ENCODE measurements around the gene MS4A8.
"Not testable (repeated sequence)": the region's sequence is repeated elsewhere in the genome, so short reads cannot be mapped to it uniquely, and the experiment has no call there.

Gene MS4A8

GRCh38 chr11:60711276-60711675 is 11.9 kb downstream of the MS4A8 start:
- CTCF ChIA-PET = interaction anchor here (0.5 to 0.9 kb wide), 2 partner anchors 10 to 35 kb away, joined by 5 read pairs; no protein-coding TSS in a partner anchor
- POLR2A ChIA-PET = no interaction called here
- no peaks in the 10 kb centered on the region for H3K4me1 ChIP-seq (ENCODE audit: control insufficient read depth, insufficient read depth, low read length)
- H3K4me3 ChIP-seq (ENCODE audit: low read depth, low read length) = no peak overlapping the region
- TF ChIP-seq ZXDB (tag by site-specific recombination; IDR thresholded peaks at IDR 0.05) = no peak
- TF ChIP-seq ZNF785 (tag by site-specific recombination; IDR thresholded peaks at IDR 0.05) = no peak
- H3K9me3 ChIP-seq (ENCODE audit: control insufficient read depth, insufficient read depth, low read depth, low read length) = no peaks in the 10 kb centered on the region
- H3K27ac ChIP-seq (ENCODE audit: extremely low read depth, low read depth, low read length) = no peak overlapping the region
- no peaks in the 10 kb centered on the region for H3K36me3 ChIP-seq (ENCODE audit: control insufficient read depth in 2 of 2, insufficient read depth in 1 of 2, low read length in 2 of 2)

- CTCF ChIA-PET; H3K9me3 ChIP-seq (ENCODE audit: control insufficient read depth, insufficient read depth, low read depth, low read length); H3K27ac ChIP-seq (ENCODE audit: extremely low read depth, low read depth, low read length); POLR2A ChIA-PET; H3K36me3 ChIP-seq (ENCODE audit: control insufficient read depth in 2 of 2, insufficient read depth in 1 of 2, low read length in 2 of 2); H3K4me1 ChIP-seq (ENCODE audit: control insufficient read depth, insufficient read depth, low read length); H3K4me3 ChIP-seq (ENCODE audit: low read depth, low read length): not testable (repeated sequence)
These were observed 14.0 kb downstream of the MS4A8 start for GRCh38 chr11:60713423-60713822.

GRCh38 chr11:60717956-60718355 is 18.5 kb downstream of the MS4A8 start:
- no peak overlapping the region for H3K4me3 ChIP-seq (ENCODE audit: low read depth, low read length)
- CTCF ChIA-PET = interaction anchor here (0.6 to 0.7 kb wide), 2 partner anchors 362 to 903 kb away, joined by 3 to 4 read pairs; no protein-coding TSS in a partner anchor
- H3K4me1 ChIP-seq (ENCODE audit: control insufficient read depth, insufficient read depth, low read length) = no peaks in the 10 kb centered on the region
- H3K36me3 ChIP-seq (ENCODE audit: control insufficient read depth in 2 of 2, insufficient read depth in 1 of 2, low read length in 2 of 2) = no peaks in the 10 kb centered on the region
- no peaks in the 10 kb centered on the region for H3K9me3 ChIP-seq (ENCODE audit: control insufficient read depth, insufficient read depth, low read depth, low read length)
- TF ChIP-seq ZNF549 (tag by site-specific recombination; IDR thresholded peaks at IDR 0.05) = no peak
- no peak for TF ChIP-seq SP2 (tag by site-specific recombination; IDR thresholded peaks at IDR 0.05)
- no peak for TF ChIP-seq ZNF26 (tag by site-specific recombination; IDR thresholded peaks at IDR 0.05)
- no peak for TF ChIP-seq MZF1 (tag by site-specific recombination; IDR thresholded peaks at IDR 0.05; ENCODE audit: borderline replicate concordance)
- TF ChIP-seq ZBTB6 (tag by site-specific recombination; IDR thresholded peaks at IDR 0.05) = no peak
- no peak for TF ChIP-seq ZNF610 (tag by site-specific recombination; IDR thresholded peaks at IDR 0.05; ENCODE audit: borderline replicate concordance)
- POLR2A ChIA-PET = no interaction called here
- H3K27ac ChIP-seq (ENCODE audit: extremely low read depth, low read depth, low read length) = no peak overlapping the region

DNA sequence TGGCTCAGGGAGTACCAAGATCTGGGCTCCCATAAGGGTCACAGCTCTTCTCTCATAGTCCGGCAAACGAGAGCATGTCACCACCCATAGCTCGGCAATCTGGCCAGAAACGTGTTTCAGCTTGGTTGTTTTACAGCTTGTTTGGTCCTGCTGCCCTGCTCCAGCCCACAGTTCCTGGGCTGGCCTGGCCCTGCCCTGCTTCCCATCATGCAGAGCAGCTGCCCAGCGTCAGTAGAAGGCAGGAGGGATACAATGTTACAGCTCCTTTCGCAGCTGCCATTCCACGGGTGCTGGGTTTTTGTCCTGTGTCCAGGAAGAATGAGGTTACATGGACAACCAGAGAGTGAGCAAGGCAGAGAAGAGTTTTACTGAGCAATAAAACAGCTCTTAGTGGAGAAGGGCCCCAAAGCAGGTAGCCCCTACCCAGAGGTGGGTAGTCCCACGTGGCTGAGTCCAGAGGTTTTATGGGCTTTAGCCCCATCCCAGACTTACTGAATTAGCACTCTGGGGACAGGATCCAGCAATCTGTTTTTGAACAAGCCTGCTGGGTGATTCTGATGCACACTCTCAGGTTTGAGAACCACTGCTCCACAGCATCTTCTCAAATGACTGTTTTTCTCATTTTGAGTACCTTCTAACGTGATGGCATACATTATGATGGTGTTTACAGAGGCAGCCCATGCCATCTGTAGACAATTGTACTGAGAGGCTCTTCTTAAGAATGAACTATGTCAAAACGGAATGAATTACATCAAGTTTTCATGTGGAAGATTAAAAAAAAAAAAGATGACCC is 19.3 kb downstream of the MS4A8 start:
- no peaks in the 10 kb centered on the region for H3K9me3 ChIP-seq (ENCODE audit: control insufficient read depth, insufficient read depth, low read depth, low read length)
- no peaks in the 10 kb centered on the region for H3K36me3 ChIP-seq (ENCODE audit: control insufficient read depth in 2 of 2, insufficient read depth in 1 of 2, low read length in 2 of 2)
- no peak overlapping the region for H3K27ac ChIP-seq (ENCODE audit: extremely low read depth, low read depth, low read length)
- no peaks in the 10 kb centered on the region for H3K4me1 ChIP-seq (ENCODE audit: control insufficient read depth, insufficient read depth, low read length)
- ChIA-PET POLR2A (no interaction called here), CTCF (interaction anchor here (0.6 kb wide), 1 partner anchor 903 kb away, joined by 4 read pairs; no protein-coding TSS in a partner anchor)
- no peak for TF ChIP-seq ZBTB8A (tag by site-specific recombination; IDR thresholded peaks at IDR 0.05)
- no peak for TF ChIP-seq YY2 (tag by site-specific recombination; IDR thresholded peaks at IDR 0.05)
- peak; percentile 31 for TF ChIP-seq SETDB1 (IDR thresholded peaks at IDR 0.05; ENCODE audit: insufficient read length, low read length)
- no peak overlapping the region for H3K4me3 ChIP-seq (ENCODE audit: low read depth, low read length)

- ChIA-PET POLR2A (no interaction called here), CTCF (interaction anchor here (0.7 kb wide), 1 partner anchor 648 kb away, joined by 3 read pairs; no protein-coding TSS in a partner anchor)
- no peak overlapping the region for H3K4me3 ChIP-seq (ENCODE audit: low read depth, low read length)
- no peaks in the 10 kb centered on the region for H3K36me3 ChIP-seq (ENCODE audit: control insufficient read depth in 2 of 2, insufficient read depth in 1 of 2, low read length in 2 of 2)
- no peaks in the 10 kb centered on the region for H3K4me1 ChIP-seq (ENCODE audit: control insufficient read depth, insufficient read depth, low read length)
- no peaks in the 10 kb centered on the region for H3K9me3 ChIP-seq (ENCODE audit: control insufficient read depth, insufficient read depth, low read depth, low read length)
- no peak overlapping the region for H3K27ac ChIP-seq (ENCODE audit: extremely low read depth, low read depth, low read length)
- TF ChIP-seq ZNF211 (tag by site-specific recombination; IDR thresholded peaks at IDR 0.05; ENCODE audit: low read depth) (no peak), ZNF266 (tag by site-specific recombination; IDR thresholded peaks at IDR 0.05; ENCODE audit: low read depth) (no peak), ZNF202 (tag by site-specific recombination; IDR thresholded peaks at IDR 0.05; ENCODE audit: borderline replicate concordance) (no peak), ZSCAN16 (tag by site-specific recombination; IDR thresholded peaks at IDR 0.05) (no peak), ZSCAN5A (tag by site-specific recombination; IDR thresholded peaks at IDR 0.05) (no peak)
- TF ChIP-seq, protein P1, sequence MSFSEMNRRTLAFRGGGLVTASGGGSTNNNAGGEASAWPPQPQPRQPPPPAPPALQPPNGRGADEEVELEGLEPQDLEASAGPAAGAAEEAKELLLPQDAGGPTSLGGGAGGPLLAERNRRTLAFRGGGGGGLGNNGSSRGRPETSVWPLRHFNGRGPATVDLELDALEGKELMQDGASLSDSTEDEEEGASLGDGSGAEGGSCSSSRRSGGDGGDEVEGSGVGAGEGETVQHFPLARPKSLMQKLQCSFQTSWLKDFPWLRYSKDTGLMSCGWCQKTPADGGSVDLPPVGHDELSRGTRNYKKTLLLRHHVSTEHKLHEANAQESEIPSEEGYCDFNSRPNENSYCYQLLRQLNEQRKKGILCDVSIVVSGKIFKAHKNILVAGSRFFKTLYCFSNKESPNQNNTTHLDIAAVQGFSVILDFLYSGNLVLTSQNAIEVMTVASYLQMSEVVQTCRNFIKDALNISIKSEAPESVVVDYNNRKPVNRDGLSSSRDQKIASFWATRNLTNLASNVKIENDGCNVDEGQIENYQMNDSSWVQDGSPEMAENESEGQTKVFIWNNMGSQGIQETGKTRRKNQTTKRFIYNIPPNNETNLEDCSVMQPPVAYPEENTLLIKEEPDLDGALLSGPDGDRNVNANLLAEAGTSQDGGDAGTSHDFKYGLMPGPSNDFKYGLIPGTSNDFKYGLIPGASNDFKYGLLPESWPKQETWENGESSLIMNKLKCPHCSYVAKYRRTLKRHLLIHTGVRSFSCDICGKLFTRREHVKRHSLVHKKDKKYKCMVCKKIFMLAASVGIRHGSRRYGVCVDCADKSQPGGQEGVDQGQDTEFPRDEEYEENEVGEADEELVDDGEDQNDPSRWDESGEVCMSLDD (tag by site-specific recombination; IDR thresholded peaks at IDR 0.05) = no peak
These were observed 20.0 kb downstream of the MS4A8 start for GRCh38 chr11:60719391-60719790.

Data from HEK293 (cell line).